Mononuclear cell (primary cell): Measurements from ENCODE around the gene SMS. TPM values are rescaled to one million over a fixed set of nuclear protein-coding genes. Genes with fewer than 3 reads are reported as not detected.

Experiments
- H3K27me3 ChIP-seq: 2 replicates; pipeline ENCODE4 v1.6.0; 2011; ENCODE audit warnings: low read length, control low read depth; ENCODE audit not compliant: insufficient read depth
- H3K4me1 ChIP-seq: 2 replicates; pipeline ENCODE4 v1.5.1; 2011; ENCODE audit warnings: mild to moderate bottlenecking, low read length, control low read depth; ENCODE audit not compliant: insufficient read depth
- H3K4me3 ChIP-seq: 2 replicates; pipeline ENCODE4 v1.5.1; 2011; ENCODE audit warnings: mild to moderate bottlenecking, low read length, moderate library complexity
- H3K9me3 ChIP-seq: 2 replicates; pipeline ENCODE4 v1.5.1; 2011; ENCODE audit warnings: low read depth, mild to moderate bottlenecking, control low read depth, low read length
- total RNA-seq: library from RNA; depleted of rRNA; stranded (reverse); fragments of >200 nt; gene quantifications from one replicate; pipeline ENCODE4 v1.2.3, GENCODE V29; 2012

Gene SMS
- total RNA-seq, 1 donor = 38.9 TPM

GRCh38 chrX:22032084-22032483, 91.6 kb downstream of the SMS start, which contains the start of gene PHEX:
Gene PHEX, plus strand, starts transcription at chrX:22032325. Its CDS starts 681 bp downstream, at chrX:22033006.
- Histone ChIP-seq H3K9me3 (no peaks in the 10 kb centered on the region), H3K4me1 (no peaks in the 10 kb centered on the region), H3K27me3 (no peaks in the 10 kb centered on the region), H3K4me3 (no peak within 1 kb of the TSS)

- no peaks in the 10 kb centered on the region for H3K4me1 ChIP-seq
- no peaks in the 10 kb centered on the region for H3K27me3 ChIP-seq
- no peaks in the 10 kb centered on the region for H3K9me3 ChIP-seq
- H3K4me3 ChIP-seq = no peak overlapping the region
Observed at GRCh38 chrX:22032506-22032905, 92.0 kb downstream of the SMS start.

- H3K4me1 ChIP-seq = no peaks in the 10 kb centered on the region
- no peaks in the 10 kb centered on the region for H3K9me3 ChIP-seq
- H3K4me3 ChIP-seq = no peak overlapping the region
Observed at GRCh38 chrX:22033818-22034217, 93.3 kb downstream of the SMS start.

GRCh38 chrX:22035236-22035635, 94.7 kb downstream of the SMS start:
- H3K4me1 ChIP-seq = no peaks in the 10 kb centered on the region
- no peak overlapping the region for H3K4me3 ChIP-seq
- no peaks in the 10 kb centered on the region for H3K9me3 ChIP-seq
- H3K27me3 ChIP-seq = no peaks in the 10 kb centered on the region

More at GRCh38 chrX:22033818-22034217, 93.3 kb downstream of the SMS start:
- no peaks in the 10 kb centered on the region for H3K27me3 ChIP-seq

- Histone ChIP-seq H3K27me3 (no peaks in the 10 kb centered on the region), H3K9me3 (no peaks in the 10 kb centered on the region), H3K4me1 (no peaks in the 10 kb centered on the region), H3K4me3 (no peak overlapping the region)
Observed at GRCh38 chrX:22037225-22037624, 96.7 kb downstream of the SMS start.

- Histone ChIP-seq H3K4me3 (no peak overlapping the region), H3K4me1 (no peaks in the 10 kb centered on the region)
Observed at GRCh38 chrX:22037911-22038537, 97.5 kb downstream of the SMS start.

GRCh38 chrX:22039541-22039940, 99.0 kb downstream of the SMS start:
- no peak overlapping the region for H3K4me3 ChIP-seq
- H3K4me1 ChIP-seq = no peaks in the 10 kb centered on the region
- H3K9me3 ChIP-seq = no peaks in the 10 kb centered on the region
- no peaks in the 10 kb centered on the region for H3K27me3 ChIP-seq

More at GRCh38 chrX:22037911-22038537, 97.5 kb downstream of the SMS start:
- Histone ChIP-seq H3K9me3 (no peaks in the 10 kb centered on the region), H3K27me3 (no peaks in the 10 kb centered on the region)

- H3K27me3 ChIP-seq = no peaks in the 10 kb centered on the region
- H3K4me1 ChIP-seq = no peaks in the 10 kb centered on the region
- no peaks in the 10 kb centered on the region for H3K9me3 ChIP-seq
- no peak overlapping the region for H3K4me3 ChIP-seq
Observed at GRCh38 chrX:22040184-22040583, 99.7 kb downstream of the SMS start.

GRCh38 chrX:22041907-22042530, 101.5 kb downstream of the SMS start:
- Histone ChIP-seq H3K4me3 (no peak overlapping the region), H3K9me3 (no peaks in the 10 kb centered on the region), H3K27me3 (no peaks in the 10 kb centered on the region), H3K4me1 (no peaks in the 10 kb centered on the region)

GRCh38 chrX:22043872-22044271, 103.4 kb downstream of the SMS start:
- no peaks in the 10 kb centered on the region for H3K9me3 ChIP-seq
- H3K27me3 ChIP-seq = no peaks in the 10 kb centered on the region
- no peaks in the 10 kb centered on the region for H3K4me1 ChIP-seq
- H3K4me3 ChIP-seq = no peak overlapping the region

Other genes starting within 250 kb of the SMS start
- gene SMPX, start 182.6 kb upstream of the SMS start, total RNA-seq = not detected
- 4.7 TPM for gene MBTPS2, start 101.1 kb upstream of the SMS start, total RNA-seq
- gene YY2, start 84.7 kb upstream of the SMS start, total RNA-seq = 1.5 TPM
- gene PHEX, start 91.6 kb downstream of the SMS start, total RNA-seq = 1.9 TPM